ENCODE data around the gene SOS2. TPM values are rescaled to one million over a fixed set of nuclear protein-coding genes. Genes with fewer than 3 reads are reported as not detected.

The SOS2 gene
- total RNA-seq, 2 experiments from 2014 or later, result 16.5 to 25.2 TPM

GRCh38 chr14:50070230-50070629, 161.1 kb downstream of the SOS2 start:
- CTCF ChIA-PET (ENCODE audit: unreplicated experiment), result interaction anchor here (0.6 kb wide), 1 partner anchor 99 kb away, joined by 3 read pairs; no protein-coding TSS in a partner anchor
- intact Hi-C loops (cut with micrococcal nuclease; ENCODE audit: unreplicated experiment), result no loop called here

GRCh38 chr14:50069325-50069724, 162.1 kb downstream of the SOS2 start:
- no peak overlapping the region for H3K4me2 ChIP-seq (ENCODE audit: low read length)
- DNase-seq (ENCODE audit: low spot score), result no peak
- ChIA-PET CTCF (ENCODE audit: unreplicated experiment) (no interaction called here), POLR2A (interaction anchor here (0.5 to 0.8 kb wide), 2 partner anchors 9 to 43 kb away, joined by 3 to 4 read pairs; no protein-coding TSS in a partner anchor)
- H3K9me2 ChIP-seq (ENCODE audit: insufficient read depth, low read length), result no peaks in the 10 kb centered on the region
- no peak overlapping the region for H3K4me3 ChIP-seq (ENCODE audit: low read depth, low read length, poor library complexity, severe bottlenecking)
- BruUV-seq (replicated peaks), result no TSS peak
- H3K4me1 ChIP-seq (ENCODE audit: insufficient read depth, low read length, poor library complexity, severe bottlenecking), result peaks cover 15% of the 10 kb centered on the region
- H3K36me3 ChIP-seq (ENCODE audit: insufficient read depth, low read length), result no peaks in the 10 kb centered on the region
- H4K20me1 ChIP-seq (ENCODE audit: insufficient read depth, low read length), result no peaks in the 10 kb centered on the region
- TF ChIP-seq EZH2phosphoT487 (IDR thresholded peaks at IDR 0.05; ENCODE audit: borderline replicate concordance, low read depth, low read length) (no peak), CTCF (conservative IDR thresholded peaks at IDR 0.05; ENCODE audit: low read length) (no peak)
- no peaks in the 10 kb centered on the region for H3K9me3 ChIP-seq (ENCODE audit: low read length)
- H3K79me2 ChIP-seq (ENCODE audit: insufficient read depth, low read depth, low read length), result no peaks in the 10 kb centered on the region
- no peak overlapping the region for H3K27ac ChIP-seq (ENCODE audit: low read depth, low read length, poor library complexity, severe bottlenecking)
- intact Hi-C loops (cut with micrococcal nuclease; ENCODE audit: unreplicated experiment), result no loop called here
- H2AFZ ChIP-seq (ENCODE audit: low read length), result no peak overlapping the region

More at GRCh38 chr14:50070230-50070629, 161.1 kb downstream of the SOS2 start:
- no peak overlapping the region for H3K27ac ChIP-seq (ENCODE audit: low read depth, low read length, poor library complexity, severe bottlenecking)
- H3K9me2 ChIP-seq (ENCODE audit: insufficient read depth, low read length), result no peaks in the 10 kb centered on the region
- H4K20me1 ChIP-seq (ENCODE audit: insufficient read depth, low read length), result no peaks in the 10 kb centered on the region
- DNase-seq (ENCODE audit: low spot score), result no peak
- POLR2A ChIA-PET, result interaction anchor here (0.6 kb wide), 2 partner anchors 31 to 200 kb away, joined by 3 read pairs; no protein-coding TSS in a partner anchor
- H3K4me2 ChIP-seq (ENCODE audit: low read length), result no peak overlapping the region
- no peak for TF ChIP-seq EZH2phosphoT487 (IDR thresholded peaks at IDR 0.05; ENCODE audit: borderline replicate concordance, low read depth, low read length)
- no peak overlapping the region for H3K4me3 ChIP-seq (ENCODE audit: low read depth, low read length, poor library complexity, severe bottlenecking)
- BruUV-seq (replicated peaks), result no TSS peak
- H3K79me2 ChIP-seq (ENCODE audit: insufficient read depth, low read depth, low read length), result no peaks in the 10 kb centered on the region
- peaks cover 6% of the 10 kb centered on the region for H3K4me1 ChIP-seq (ENCODE audit: insufficient read depth, low read length, poor library complexity, severe bottlenecking)
- no peaks in the 10 kb centered on the region for H3K36me3 ChIP-seq (ENCODE audit: insufficient read depth, low read length)
- H2AFZ ChIP-seq (ENCODE audit: low read length), result no peak overlapping the region
- H3K9me3 ChIP-seq (ENCODE audit: low read length), result no peaks in the 10 kb centered on the region

GRCh38 chr14:50068496-50068895, 162.9 kb downstream of the SOS2 start:
- no peak for DNase-seq (ENCODE audit: low spot score)
- CTCF ChIA-PET (ENCODE audit: unreplicated experiment), result no interaction called here
- H3K36me3 ChIP-seq (ENCODE audit: insufficient read depth, low read length), result no peaks in the 10 kb centered on the region
- intact Hi-C loops (cut with micrococcal nuclease; ENCODE audit: unreplicated experiment), result no loop called here
- H3K79me2 ChIP-seq (ENCODE audit: insufficient read depth, low read depth, low read length), result no peaks in the 10 kb centered on the region
- no peaks in the 10 kb centered on the region for H3K9me3 ChIP-seq (ENCODE audit: low read length)
- POLR2A ChIA-PET, result interaction anchor here (0.5 kb wide), 2 partner anchors 72 to 274 kb away, joined by 3 to 5 read pairs; no protein-coding TSS in a partner anchor
- TF ChIP-seq EZH2phosphoT487 (IDR thresholded peaks at IDR 0.05; ENCODE audit: borderline replicate concordance, low read depth, low read length) (no peak), CTCF (conservative IDR thresholded peaks at IDR 0.05; ENCODE audit: low read length) (no peak)
- H4K20me1 ChIP-seq (ENCODE audit: insufficient read depth, low read length), result no peaks in the 10 kb centered on the region
- H3K4me3 ChIP-seq (ENCODE audit: low read depth, low read length, poor library complexity, severe bottlenecking), result no peak overlapping the region
- BruUV-seq (replicated peaks), result no TSS peak
- H3K27ac ChIP-seq (ENCODE audit: low read depth, low read length, poor library complexity, severe bottlenecking), result no peak overlapping the region
- peaks cover 24% of the 10 kb centered on the region for H3K4me1 ChIP-seq (ENCODE audit: insufficient read depth, low read length, poor library complexity, severe bottlenecking)
- H3K9me2 ChIP-seq (ENCODE audit: insufficient read depth, low read length), result no peaks in the 10 kb centered on the region
- H3K4me2 ChIP-seq (ENCODE audit: low read length), result no peak overlapping the region
- no peak overlapping the region for H2AFZ ChIP-seq (ENCODE audit: low read length)

All from OCI-LY7 (cell line).